Gastrocnemius medialis (tissue), 4 donors: ENCODE measurements around the gene ZNF775.

ENCODE experiments used
- CTCF ChIP-seq, 5 experiments: fragments of 450-650 bp in 3 of 5; fragments of 200-600 bp in 2 of 5; sonication (generic) in 2 of 5; IDR thresholded peaks in 4 of 5; conservative IDR thresholded peaks in 1 of 5; 1 replicate in 4 of 5; 2 replicates in 1 of 5; pipeline ENCODE4 v1.5.1; 2016 to 2019; ENCODE audit warnings: antibody characterized with exemption in 5 of 5, mild to moderate bottlenecking in 3 of 5, moderate library complexity in 3 of 5
- POLR2A ChIP-seq, 2 donors: fragments of 450-650 bp; IDR thresholded peaks; one replicate each; pipeline ENCODE4 v1.6.1; 2017; ENCODE audit warnings: antibody characterized with exemption in 2 of 2, mild to moderate bottlenecking in 2 of 2, moderate library complexity in 2 of 2

GRCh38 chr7:150361402-150361801 lies 17.7 kb upstream of the ZNF775 start:
- TF ChIP-seq CTCF (IDR thresholded peaks at IDR 0.05 in 4 of 5, conservative IDR thresholded peaks at IDR 0.05 in 1 of 5) = no peak
- TF ChIP-seq POLR2A (IDR thresholded peaks at IDR 0.05) = no peak
